HG03064 (cell line): ENCODE measurements around the gene GOLGA5.
A peak's percentile ranks its signal among the peaks of the same experiment; 100 is the strongest.
"Not testable (repeated sequence)": the region's sequence is repeated elsewhere in the genome, so short reads cannot be mapped to it uniquely, and the experiment has no call there.

Experiments
- ATAC-seq: cut with Tn5 transposase; IDR thresholded peaks from one replicate; pipeline ENCODE4 v1.9.1; 2021; ENCODE audit warnings: low read depth; ENCODE audit not compliant: unreplicated experiment

GOLGA5 gene

GRCh38 chr14:92819680-92820535 lies 25.8 kb downstream of the GOLGA5 start:
- ATAC-seq, result not testable (repeated sequence)

DNA sequence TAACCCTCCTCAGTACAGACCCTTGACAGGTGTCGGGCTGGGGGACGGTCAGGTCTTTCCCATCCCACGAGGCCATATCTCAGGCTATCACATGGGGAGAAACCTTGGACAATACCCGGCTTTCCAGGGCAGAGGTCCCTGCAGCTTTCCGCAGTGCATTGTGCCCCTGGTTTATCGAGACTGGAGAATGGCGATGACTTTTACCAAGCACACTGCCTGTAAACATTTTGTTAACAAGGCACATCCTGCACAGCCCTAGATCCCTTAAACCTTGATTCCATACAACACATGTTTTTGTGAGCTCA lies 26.4 kb downstream of the GOLGA5 start:
- ATAC-seq, result not testable (repeated sequence)

- ATAC-seq, result no peak
Observed at GRCh38 chr14:92830902-92831301, 36.8 kb downstream of the GOLGA5 start.

DNA sequence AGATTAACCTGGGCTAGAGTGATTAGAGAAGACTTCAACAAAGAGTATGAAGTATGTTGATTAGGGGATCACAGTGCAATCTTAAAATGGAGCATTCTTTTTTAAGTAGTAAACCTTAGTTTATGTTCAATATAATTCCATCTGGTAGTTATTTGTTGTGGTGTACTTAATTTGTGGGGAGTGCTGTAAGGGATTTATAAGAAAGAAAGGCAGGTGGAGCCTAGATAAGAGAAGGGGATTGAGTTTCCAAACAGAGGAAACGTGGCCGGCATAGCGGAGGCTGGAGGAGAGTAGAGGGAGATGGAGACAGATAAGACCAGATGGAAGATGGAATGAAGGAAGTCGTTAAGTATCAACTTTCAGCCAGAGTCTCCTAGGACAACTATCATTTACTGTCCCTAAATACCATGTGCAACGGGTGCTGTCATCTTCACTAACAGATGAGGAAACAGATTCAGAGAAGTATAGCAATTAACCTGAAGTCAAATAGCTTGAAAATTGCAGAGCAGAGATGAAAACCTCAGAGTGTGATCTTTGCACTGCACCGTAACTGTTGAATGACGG lies 38.1 kb downstream of the GOLGA5 start:
- ATAC-seq, result no peak

- no peak for ATAC-seq
Observed at GRCh38 chr14:92841930-92842329, 47.8 kb downstream of the GOLGA5 start.

GRCh38 chr14:92844204-92844603 lies 50.1 kb downstream of the GOLGA5 start:
- ATAC-seq, result no peak

GRCh38 chr14:92846162-92846897 lies 52.2 kb downstream of the GOLGA5 start:
- ATAC-seq, result peak; percentile 82

DNA sequence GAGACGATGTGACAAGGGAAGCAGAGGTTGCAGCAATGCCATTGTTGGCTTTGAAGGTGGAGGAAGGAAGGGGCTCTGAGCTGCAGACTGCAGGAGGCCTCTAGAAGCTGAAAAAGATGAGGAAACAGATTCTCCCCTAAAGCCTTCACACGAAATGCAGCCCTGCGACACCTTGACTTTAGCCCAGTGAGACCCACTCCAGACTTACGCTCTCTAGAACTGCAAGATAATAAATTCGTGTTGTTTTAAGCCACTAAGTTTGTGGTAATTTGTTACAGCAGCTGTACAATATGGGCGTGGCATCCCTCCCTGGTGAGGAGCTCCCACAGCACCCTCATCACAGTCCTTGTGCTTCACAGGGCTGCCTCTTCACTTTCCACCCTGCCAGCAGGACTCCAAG lies 53.2 kb downstream of the GOLGA5 start:
- ATAC-seq, result no peak

- no peak for ATAC-seq
Observed at GRCh38 chr14:92847749-92848148, 53.6 kb downstream of the GOLGA5 start.

- ATAC-seq, result no peak
Observed at GRCh38 chr14:92848887-92849286, 54.8 kb downstream of the GOLGA5 start.

GRCh38 chr14:92850492-92850891 lies 56.4 kb downstream of the GOLGA5 start:
- no peak for ATAC-seq

DNA sequence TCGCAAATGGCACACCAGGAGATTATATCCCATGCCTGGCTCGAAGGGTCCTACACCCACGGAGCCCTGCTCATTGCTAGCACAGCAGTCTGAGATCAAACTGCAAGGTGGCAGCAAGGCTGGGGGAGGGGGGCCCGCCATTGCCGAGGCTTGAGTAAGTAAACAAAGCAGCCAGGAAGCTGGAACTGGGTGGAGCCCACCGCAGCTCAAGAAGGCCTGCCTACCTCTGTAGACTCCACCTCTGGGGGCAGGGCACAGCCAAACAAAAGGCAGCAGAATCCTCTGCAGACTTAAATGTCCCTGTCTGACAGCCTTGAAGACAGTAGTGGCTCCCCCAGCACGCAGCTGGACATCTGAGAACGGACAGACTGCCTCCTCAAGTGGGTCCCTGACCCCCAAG lies 59.0 kb downstream of the GOLGA5 start:
- not testable (repeated sequence) for ATAC-seq

- no peak for ATAC-seq
Observed at GRCh38 chr14:92860049-92860840, 66.1 kb downstream of the GOLGA5 start.

- no peak for ATAC-seq
Observed at GRCh38 chr14:92861856-92862745, 68.0 kb downstream of the GOLGA5 start.

- ATAC-seq, result no peak
Observed at GRCh38 chr14:92863286-92864080, 69.4 kb downstream of the GOLGA5 start.

DNA sequence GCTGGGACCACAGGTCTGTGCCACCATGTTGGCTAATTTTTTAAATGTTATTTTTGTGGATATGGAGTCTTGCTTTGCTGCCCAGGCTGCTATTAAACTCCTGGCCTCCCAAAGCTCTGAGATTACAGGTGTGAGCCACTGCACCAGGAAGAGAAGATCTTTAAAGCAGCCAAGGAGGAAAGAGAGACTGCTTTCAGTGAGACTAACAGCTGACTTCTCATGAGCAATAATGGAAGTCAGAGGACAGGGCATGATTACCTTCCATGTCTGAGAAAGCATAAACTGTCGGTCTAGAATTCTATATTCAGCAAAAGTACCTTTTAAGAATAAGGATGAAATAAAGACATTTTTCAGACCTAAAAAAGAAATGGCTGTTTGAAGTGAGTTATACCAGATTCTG lies 71.6 kb downstream of the GOLGA5 start:
- ATAC-seq, result no peak

DNA sequence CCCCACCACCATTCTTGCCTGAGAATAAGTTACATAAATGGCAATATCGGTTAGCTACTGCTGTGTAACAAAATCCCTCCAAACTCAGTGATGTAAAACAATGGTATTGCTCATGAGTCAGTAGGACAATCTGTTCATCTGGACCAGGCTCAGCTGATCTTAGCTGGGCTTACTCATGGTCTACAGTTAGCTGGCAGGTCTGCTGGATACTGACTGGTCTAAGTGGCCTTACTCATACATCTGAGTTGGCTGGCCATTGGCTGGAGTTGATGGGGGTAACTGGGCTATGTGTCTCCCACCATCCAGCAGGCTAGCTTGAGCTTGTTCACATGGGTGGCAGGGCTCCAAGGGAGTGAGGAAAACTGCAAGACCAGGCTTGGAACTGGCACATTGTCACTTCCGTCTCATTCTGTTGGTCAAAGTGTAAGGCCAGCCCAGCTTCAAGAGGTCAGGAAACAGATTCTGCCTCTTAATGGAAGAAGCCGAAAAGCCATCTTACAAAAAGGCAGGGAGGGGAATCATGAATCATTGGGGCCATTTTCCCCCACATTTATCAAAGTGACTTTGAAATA lies 72.2 kb downstream of the GOLGA5 start:
- ATAC-seq, result no peak

DNA sequence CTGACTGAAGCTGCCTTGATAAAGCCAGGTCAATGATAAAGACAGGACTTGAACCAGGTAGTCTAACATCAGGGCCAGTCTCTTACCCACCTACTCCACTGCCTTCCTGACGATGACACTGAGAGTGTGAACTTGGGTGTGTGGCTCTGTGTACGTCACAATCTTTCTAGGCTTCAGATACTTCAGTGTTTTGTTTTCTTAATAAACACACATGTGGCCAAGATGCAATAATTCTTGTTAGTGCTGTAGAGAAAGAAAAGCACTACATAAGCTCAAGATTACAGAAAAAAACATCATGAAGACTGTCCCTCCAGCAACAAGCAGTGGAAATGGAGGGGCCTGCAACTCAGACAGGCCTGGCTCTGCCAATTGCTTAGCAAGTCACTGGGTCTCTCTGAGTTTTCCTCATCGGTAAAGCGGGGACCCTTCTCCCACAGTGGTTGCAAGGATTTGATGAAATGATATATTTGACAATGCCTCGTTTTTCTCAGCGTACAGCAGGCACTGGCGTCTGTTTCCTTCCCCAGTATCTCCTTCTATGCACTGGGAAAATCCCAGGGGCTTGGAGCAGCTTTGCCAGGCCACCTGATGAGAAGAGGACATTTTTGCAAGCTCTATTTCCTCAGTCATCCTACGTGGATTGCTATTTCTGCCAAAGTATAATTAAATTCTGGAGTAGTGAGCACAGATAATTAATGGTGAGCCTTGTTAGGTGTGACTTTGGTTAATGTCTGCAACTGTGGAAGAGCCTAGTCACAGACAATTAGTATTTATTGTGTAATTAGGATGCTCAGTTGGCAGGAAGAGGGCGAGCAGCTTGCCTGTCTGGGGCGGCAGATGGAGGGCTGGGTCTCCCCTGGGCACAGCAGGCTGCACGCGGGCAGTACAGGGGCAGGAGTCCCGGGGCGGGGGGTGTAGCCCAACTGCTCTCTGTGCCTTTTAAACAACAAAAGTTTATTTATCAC lies 73.1 kb downstream of the GOLGA5 start:
- ATAC-seq, result no peak
